SU-DHL-6 (cell line): Measurements from ENCODE around the gene NLGN1.

Experiments used
- EZH2phosphoT487 ChIP-seq: fragments of 200-600 bp; sonication (generic), shearing (Covaris generic); conservative IDR thresholded peaks from 2 replicates; pipeline ENCODE4 v1.6.1; 2018; ENCODE audit warnings: mild to moderate bottlenecking, antibody characterized with exemption, low read length, moderate library complexity, mixed read lengths
- TF ChIP-seq, protein P1 (sequence below): fragments of 200-600 bp; sonication (generic); IDR thresholded peaks from one replicate; pipeline ENCODE4 v1.5.1; 2017; ENCODE audit warnings: antibody characterized with exemption, mild to moderate bottlenecking, low read length, moderate library complexity; ENCODE audit not compliant: insufficient read depth, poor library complexity, severe bottlenecking

DNA sequence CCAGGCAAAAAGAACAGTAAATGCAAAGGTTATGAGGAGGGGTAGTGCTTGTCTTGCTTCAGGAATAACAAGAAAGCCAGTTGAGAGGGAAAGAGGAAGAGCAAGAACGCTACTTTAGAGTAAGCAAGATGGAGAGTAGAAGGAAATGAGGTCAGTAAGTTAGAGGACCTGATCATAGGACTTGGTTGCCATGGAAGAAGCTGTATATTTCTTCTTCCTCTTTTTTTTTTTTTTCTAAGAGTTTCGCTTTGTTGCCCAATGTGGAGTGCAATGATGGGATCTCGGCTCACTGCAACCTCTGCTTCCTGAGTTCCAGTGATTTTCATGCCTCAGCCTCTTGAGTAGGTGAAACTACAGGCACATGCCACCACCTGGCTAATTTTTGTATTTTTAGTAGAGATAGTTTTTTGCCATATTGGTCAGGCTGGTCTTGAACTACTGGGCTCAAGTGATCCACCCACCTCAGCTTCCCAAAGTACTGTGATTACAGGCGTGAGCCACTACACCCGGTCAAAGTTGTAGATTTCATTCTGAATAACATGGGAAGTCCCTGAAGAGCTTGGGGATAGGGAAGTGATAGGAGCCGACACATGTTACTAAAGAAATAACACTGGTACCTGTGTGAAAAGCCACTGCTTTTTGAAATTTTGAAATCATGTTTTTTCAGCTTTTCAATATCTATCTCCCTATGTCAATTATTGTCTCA, 933.7 kb downstream of the NLGN1 start:
- TF ChIP-seq, protein P1, sequence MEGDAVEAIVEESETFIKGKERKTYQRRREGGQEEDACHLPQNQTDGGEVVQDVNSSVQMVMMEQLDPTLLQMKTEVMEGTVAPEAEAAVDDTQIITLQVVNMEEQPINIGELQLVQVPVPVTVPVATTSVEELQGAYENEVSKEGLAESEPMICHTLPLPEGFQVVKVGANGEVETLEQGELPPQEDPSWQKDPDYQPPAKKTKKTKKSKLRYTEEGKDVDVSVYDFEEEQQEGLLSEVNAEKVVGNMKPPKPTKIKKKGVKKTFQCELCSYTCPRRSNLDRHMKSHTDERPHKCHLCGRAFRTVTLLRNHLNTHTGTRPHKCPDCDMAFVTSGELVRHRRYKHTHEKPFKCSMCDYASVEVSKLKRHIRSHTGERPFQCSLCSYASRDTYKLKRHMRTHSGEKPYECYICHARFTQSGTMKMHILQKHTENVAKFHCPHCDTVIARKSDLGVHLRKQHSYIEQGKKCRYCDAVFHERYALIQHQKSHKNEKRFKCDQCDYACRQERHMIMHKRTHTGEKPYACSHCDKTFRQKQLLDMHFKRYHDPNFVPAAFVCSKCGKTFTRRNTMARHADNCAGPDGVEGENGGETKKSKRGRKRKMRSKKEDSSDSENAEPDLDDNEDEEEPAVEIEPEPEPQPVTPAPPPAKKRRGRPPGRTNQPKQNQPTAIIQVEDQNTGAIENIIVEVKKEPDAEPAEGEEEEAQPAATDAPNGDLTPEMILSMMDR, result no peak
- no peak for TF ChIP-seq EZH2phosphoT487
